NCI-H146 treated with DMSO at 0.1 percent for 48 hours (cell line): ENCODE results near the gene GOLGA8M.
"Not testable (repeated sequence)": the region's sequence is repeated elsewhere in the genome, so short reads cannot be mapped to it uniquely, and the experiment has no call there.

Experiments used
- DNase-seq: peaks from one replicate; lab custom pipeline; 2025; ENCODE audit not compliant: unreplicated experiment; lab: John Stamatoyannopoulos, UW

Gene GOLGA8M

GRCh38 chr15:28663717-28664116, 48.5 kb downstream of the GOLGA8M start:
- DNase-seq: not testable (repeated sequence)

- not testable (repeated sequence) for DNase-seq
Observed at GRCh38 chr15:28660750-28661149, 51.5 kb downstream of the GOLGA8M start.

GRCh38 chr15:28656018-28656360, 56.2 kb downstream of the GOLGA8M start:
- not testable (repeated sequence) for DNase-seq

- DNase-seq: not testable (repeated sequence)
Observed at GRCh38 chr15:28655329-28656017, 56.7 kb downstream of the GOLGA8M start.

- DNase-seq: not testable (repeated sequence)
Observed at GRCh38 chr15:28654194-28654593, 58.0 kb downstream of the GOLGA8M start.

- not testable (repeated sequence) for DNase-seq
Observed at GRCh38 chr15:28652538-28652937, 59.7 kb downstream of the GOLGA8M start.
